Cerebellar nuclear complex (tissue), 1 donor: ENCODE data around the gene OGFOD2.

Experiments
- DNase-seq, 2 experiments: peaks; one replicate each; lab custom pipeline; 2025; lab: John Stamatoyannopoulos, UW

The OGFOD2 gene

GRCh38 chr12:122989225-122989839 lies 14.3 kb downstream of the OGFOD2 start:
- DNase-seq: no peak

- no peak for DNase-seq
Observed at GRCh38 chr12:122989874-122990419, 14.9 kb downstream of the OGFOD2 start.

- no peak for DNase-seq
Observed at GRCh38 chr12:122990561-122990960, 15.5 kb downstream of the OGFOD2 start.

- DNase-seq: no peak
Observed at GRCh38 chr12:122990961-122991622, 16.0 kb downstream of the OGFOD2 start.

- DNase-seq: no peak
Observed at GRCh38 chr12:122991623-122992275, 16.7 kb downstream of the OGFOD2 start.

- no peak for DNase-seq
Observed at GRCh38 chr12:122992386-122992785, 17.3 kb downstream of the OGFOD2 start.

- no peak for DNase-seq
Observed at GRCh38 chr12:122994140-122994675, 19.2 kb downstream of the OGFOD2 start.

GRCh38 chr12:122994781-122995502 lies 19.9 kb downstream of the OGFOD2 start:
- DNase-seq: no peak

GRCh38 chr12:122995503-122996187 lies 20.6 kb downstream of the OGFOD2 start:
- DNase-seq: no peak

GRCh38 chr12:122996188-122996601 lies 21.2 kb downstream of the OGFOD2 start:
- no peak for DNase-seq

GRCh38 chr12:122996621-122997342 lies 21.7 kb downstream of the OGFOD2 start:
- DNase-seq: no peak

- no peak for DNase-seq
Observed at GRCh38 chr12:122997343-122998250, 22.6 kb downstream of the OGFOD2 start.

- DNase-seq: no peak
Observed at GRCh38 chr12:122998316-122998715, 23.3 kb downstream of the OGFOD2 start.

GRCh38 chr12:122999196-122999946 lies 24.3 kb downstream of the OGFOD2 start:
- no peak for DNase-seq

- DNase-seq: no peak
Observed at GRCh38 chr12:122999986-123000420, 25.0 kb downstream of the OGFOD2 start.

GRCh38 chr12:123000578-123000977 lies 25.5 kb downstream of the OGFOD2 start:
- no peak for DNase-seq

- DNase-seq: no peak
Observed at GRCh38 chr12:123001464-123001863, 26.4 kb downstream of the OGFOD2 start.

- no peak for DNase-seq
Observed at GRCh38 chr12:123003257-123003656, 28.2 kb downstream of the OGFOD2 start.

- DNase-seq: no peak
Observed at GRCh38 chr12:123004287-123004686, 29.2 kb downstream of the OGFOD2 start.
